HuH-7 (cell line): Measurements from ENCODE around the gene PRKCE.

Source experiments
- DNase-seq: peaks from one replicate; pipeline ENCODE4 v3.0.0; 2011; ENCODE audit warnings: low spot score

Gene PRKCE

DNA sequence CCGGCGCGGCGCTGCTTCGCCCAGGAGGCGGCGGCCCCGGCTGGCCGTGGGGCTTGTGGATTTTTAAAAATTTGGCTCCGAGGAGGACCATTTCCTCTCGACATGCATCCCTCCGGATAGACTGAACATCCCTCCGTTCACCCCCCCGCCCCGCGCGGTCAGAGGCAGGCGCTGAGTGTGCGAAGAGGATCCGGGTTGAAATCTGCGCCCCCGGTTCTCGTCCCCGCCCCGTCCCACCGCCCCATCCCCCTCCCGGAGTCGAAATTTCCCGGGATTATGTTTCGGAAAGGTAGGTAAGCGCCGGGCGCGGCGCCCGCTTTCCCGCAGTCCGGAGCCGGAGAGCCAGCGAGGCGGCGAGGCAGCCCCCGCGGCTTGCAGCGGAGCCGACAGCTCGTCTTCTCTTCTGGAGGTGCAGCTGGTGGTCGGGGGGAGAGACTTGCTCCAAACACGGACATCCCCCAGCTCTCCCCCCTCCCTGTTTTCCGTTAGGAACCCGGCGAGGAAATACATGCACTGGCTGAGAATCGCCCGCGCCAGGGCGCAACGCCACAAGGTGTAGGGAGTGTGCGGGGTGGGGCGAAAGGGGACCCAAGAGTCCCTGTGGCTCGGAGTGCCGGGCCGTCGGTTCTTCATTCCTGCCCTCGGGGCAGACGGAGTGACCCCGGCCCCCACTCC, at the start of gene PRKCE:
TSS of gene PRKCE (plus strand) at position 261 of the 675 bp plus-strand sequence.
- peak; percentile 32 for DNase-seq

DNA sequence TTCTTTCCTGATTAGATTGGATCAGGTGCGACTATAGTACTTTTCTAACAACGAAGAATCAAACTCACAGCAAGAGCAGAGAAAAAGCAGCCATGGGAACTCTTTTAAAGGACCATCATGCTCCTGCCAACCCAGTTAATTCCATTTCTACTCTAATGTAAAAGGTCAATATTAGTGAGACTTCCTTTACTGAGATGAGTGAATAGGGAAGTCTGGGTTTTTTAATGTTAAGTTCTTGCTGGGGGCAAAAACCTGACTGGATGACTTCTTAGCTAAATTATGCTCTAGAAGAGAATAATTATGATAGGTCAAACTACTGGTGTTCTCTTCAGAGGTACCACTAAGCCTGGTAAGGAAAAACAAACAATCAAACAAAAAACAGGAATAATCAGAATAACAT, 48.9 kb upstream of the PRKCE start:
- no peak for DNase-seq

DNA sequence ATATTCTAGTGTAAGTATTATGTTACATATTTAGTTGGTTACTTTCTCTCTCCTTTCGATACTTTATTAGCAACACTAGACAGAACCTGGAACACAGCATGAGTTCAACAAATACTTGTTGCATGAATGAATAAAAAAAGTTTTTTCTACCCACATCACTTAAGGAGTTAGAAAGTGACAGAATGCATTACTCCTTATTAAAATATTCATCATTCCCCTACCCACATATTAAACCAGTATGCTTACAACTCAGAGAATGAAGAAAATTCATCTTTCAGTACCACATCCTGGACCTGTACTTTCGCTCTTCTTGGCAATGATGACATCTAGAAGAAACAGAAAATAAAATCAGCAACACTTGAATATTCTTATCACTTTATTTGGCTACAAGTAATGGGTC, 46.4 kb upstream of the PRKCE start:
- no peak for DNase-seq

DNA sequence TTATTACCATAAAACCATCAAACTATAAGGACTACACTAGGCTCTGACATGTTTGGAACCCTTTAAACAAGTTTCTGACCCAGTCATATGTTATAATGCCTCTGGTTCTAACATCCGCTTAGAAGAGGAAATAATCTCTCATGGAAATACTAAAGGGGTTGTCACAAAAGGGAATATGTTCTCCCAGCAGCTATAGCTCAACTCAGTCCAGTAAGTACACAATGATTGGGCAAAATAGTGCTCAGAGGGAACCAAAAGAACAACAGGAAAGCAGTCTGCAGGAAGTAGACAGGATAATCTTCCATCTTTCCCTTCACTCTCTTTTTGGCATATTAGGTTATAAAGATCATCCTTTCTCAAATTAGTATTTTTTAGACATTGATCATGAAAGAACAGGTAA, 44.7 kb upstream of the PRKCE start:
- DNase-seq: no peak

DNA sequence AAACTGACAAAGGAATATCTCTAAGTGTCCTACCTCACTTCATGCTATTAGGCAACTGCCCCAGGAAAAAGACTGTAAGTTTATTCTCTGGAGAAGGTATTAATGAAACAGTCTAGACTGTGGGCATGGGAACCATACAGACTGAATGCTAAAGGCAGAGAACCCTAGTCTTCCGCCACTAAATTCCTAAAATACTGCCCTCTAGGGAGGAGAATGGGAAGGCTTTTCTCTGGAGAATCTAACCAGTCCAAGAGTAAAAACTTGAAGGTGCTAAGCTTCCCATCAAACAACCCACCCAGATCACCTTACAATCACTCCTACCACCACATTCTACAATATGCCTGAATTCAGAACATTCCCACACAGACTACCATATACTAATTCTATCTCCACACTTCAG, 43.8 kb upstream of the PRKCE start:
- DNase-seq: peak; percentile 36

DNA sequence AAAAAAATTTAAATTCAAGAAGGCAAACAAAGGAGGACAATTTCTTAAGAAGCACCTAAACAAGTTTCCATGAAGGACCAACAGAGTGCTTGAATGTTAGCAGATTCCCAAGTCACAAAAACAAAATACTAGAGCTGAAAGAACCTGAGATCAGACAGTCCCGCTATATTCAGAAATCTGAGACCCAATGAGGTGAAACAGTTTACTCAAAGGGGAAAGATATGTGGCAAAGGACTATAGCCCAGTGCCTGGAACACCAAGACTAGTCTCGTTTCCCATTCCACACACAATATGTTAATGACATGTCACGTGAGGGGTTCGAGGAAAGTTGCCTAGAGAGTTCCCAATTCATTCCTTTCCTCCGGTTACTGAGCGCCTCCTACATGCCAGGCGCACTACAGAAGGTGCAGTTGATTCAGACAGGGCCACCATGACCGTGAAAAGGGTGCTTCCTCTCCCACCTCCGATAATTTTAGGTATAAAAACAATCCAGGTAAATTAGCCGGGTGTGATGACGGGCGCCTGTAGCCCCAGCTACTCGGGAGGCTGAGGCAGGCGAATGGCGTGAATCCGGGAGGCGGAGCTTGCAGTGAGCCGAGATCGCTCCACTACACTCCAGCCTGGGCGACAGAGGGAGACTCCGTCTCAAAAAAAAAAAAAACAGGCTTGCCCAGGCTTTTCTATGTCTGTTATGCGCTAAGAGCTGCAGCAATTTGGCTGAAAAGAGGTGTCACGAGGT, 41.0 kb upstream of the PRKCE start:
- DNase-seq: peak; percentile 21

DNA sequence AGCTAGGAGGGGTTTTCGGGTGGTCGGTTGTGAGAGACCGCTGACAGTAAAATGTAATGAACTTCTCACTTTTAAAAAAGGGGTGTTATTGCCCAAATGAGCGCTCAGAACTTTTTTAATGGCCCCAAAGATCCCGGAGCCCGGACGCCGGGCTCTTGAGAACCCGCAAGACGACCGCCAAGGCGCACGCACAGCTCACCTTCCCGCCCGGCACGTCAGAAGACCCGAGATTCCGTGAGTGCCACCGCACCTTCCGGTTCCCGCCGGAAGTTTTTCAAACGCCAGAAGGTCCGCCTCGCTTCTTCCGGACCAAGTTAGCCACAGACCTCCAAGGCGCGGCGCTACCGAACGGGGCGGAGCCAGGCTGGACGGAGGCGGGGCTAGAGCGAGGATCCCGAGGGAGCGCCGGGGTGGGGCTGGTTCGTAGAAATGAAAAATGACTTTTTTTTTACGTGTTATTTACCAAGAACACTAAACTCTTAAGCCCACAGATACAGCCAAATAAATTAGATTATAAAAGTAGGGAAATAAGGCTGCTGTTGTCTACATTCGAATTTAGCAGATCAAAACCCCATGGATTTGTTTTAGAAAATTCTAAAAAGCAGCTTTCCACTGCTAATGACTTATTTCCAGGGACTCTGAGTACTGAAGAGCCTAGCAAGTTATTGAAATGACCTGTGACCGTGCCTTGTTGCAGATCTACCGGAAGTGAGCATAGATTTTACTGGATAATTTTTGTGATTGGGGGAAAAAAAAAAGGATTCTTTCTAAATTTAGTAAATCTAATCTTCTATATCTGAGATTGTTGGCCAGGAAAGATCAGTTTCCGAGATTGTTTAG, 40.2 kb upstream of the PRKCE start, which contains the start of gene SRBD1:
TSS of gene SRBD1 (minus strand) at position 248 of the 840 bp plus-strand sequence. CDS start 5,826 bp downstream, outside the sequence.
- DNase-seq: peak; percentile 63

DNA sequence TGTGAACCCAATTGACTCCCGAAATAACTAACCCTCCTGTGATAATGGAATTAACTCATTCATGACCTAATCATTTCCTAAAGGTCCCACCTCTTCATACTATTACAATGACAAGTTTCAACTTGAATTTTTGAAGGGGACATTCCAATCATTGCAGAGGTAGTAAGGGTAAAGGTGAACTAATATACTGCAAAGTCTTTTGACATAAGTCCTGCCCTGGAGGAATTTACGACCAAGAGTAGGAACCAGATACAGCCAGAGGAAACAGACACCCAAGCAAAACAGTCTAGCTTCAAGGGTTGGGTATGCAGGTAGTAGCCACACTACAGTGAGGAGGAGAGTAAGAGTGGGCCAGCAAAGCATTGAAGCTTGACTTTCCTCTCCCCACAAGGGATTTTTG, 39.2 kb upstream of the PRKCE start:
- DNase-seq: no peak

DNA sequence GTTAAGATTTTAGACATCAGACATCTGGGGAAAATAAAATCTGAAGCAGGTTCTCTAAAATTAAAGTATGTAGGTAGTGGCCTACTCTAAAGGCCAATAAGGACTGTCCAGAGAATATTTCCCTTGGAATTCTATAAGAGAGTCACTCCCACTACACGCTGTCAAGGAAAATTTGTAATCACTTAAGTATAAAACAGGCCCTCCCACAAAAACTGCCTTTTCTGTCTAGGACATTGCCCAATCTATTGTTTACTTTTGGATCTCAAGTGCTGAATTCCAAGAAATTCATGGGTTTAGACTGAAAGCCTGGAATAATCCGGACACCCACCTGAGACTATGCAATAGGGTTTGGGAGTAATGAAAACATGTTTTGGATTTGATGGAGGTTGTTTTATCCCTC, 38.7 kb upstream of the PRKCE start:
- no peak for DNase-seq

DNA sequence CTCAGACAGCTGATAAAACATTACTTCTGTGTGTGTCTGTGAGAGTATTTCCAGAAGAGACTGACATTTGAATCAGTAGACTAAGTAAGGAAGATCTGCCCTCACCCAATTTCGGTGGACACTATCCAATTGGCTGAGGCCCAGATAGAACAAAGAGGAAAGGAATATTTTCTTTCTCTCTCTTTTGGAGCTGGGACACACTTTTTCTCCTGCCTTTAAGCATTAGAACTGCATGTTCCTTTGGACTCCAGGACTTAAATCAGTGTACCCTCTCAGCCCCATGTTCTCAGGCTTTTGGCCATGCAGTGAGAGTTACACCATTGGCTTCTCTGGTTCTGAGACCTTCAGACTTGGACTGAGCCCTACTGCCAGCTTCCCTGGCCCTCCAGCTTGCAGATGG, 37.1 kb upstream of the PRKCE start:
- DNase-seq: no peak

DNA sequence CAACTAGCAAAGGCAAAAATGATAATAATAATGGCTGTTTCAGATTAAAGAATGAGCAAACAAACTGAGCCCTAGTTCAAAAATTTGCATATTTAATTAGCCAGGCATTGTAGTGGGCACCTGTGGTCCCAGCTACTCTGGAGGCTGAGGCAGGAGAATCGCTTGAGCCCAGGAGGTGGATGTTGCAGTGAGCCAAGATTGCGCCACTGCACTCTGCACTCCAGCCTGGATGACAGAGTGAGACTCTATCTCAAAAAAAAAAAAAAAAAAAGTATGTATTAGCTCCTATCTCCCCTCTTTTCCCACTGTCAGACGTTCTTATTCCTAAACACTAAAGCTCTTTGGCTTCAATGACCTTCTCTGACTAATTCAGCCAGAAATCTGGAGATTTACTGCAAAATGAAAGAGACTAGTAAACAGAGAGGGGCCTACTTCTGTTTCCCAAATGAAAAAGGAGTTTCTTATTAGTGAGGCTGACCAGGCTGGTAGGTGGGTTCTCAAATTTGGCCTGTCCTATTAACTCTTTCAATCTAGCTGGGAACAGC, 36.5 kb upstream of the PRKCE start:
- no peak for DNase-seq

DNA sequence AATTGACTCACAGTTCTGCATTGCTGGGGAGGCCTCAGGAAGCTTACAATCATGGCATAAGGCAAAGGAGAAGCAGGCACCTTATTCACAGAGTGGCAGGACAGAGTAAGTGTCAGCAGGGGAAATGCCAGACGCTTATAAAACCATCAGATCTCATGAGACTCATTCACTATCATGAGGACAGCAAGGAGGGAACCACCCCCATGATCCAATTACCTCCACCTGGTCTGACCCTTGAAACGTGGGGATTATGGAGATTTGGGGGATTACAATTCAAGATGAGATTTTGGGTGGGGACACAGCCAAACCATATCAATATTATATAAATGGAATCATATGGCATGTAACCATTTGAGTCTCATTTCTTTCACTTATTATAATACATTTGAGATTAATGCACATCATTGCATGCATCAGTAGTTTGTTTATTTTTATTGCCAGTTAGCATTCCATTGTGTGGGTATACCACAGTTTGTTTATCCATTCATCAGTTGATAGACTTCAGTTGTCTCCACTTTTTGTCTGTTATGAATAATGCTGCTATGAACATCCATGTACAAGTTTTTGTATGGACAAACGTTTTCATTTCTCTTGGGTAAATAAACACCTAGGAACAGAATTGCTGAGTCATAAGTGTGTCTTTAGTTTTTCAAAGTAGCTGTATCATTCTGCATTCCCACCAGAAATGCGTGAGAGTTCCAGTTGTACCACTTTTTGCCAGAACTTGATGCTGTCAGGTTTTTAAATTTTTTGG, 34.6 kb upstream of the PRKCE start:
- no peak for DNase-seq

DNA sequence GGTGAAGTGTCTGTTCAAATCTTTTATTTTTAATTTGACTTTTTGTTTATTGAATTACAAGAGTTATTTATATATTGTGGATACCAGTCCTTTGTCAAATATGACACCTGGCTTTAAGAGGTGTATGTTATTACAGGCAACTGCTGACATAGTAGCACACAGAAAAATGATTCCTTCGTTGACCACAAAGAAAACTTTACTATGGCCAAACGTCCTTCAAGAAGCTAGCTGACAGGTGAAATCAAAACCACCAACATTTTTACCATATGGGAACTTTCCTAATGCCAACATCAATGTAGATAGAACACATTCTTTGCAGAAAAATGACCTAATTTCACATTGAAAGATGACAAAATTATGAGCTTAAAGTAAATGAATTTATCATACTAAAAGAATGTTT, 34.0 kb upstream of the PRKCE start:
- no peak for DNase-seq

DNA sequence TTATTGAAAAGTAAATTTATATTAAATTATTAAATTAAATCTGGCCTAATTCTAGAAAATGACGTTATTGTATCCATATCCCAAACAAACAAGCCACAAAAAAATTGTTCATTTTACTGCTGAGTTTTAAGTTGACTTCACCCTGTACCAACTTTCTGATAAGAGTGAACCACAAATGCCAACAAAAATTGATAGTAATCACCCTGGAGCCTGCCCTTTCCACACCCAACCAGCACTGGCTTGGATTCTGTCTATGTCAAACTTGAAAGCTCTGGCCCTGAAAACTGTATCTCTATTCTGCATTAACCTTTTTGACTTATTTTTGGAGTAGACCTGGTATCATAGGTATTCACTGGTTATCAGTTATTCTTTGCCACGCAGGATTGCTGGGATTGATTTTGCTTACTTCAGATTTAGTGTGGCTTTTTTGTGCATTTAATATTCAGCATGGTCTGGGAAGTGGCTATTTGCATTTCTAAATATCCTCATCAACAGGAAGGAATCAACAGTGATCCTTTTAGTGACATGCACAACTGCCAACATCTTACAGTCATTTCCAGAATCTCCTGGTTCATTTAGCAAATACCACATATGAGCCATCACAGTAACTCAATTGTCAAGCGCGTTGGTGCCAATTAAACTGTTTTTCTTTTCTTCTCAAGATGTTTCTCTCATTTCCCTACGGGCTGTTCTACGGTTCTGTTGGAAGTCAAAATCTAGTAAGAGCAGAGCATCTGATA, 29.0 kb upstream of the PRKCE start:
- no peak for DNase-seq

DNA sequence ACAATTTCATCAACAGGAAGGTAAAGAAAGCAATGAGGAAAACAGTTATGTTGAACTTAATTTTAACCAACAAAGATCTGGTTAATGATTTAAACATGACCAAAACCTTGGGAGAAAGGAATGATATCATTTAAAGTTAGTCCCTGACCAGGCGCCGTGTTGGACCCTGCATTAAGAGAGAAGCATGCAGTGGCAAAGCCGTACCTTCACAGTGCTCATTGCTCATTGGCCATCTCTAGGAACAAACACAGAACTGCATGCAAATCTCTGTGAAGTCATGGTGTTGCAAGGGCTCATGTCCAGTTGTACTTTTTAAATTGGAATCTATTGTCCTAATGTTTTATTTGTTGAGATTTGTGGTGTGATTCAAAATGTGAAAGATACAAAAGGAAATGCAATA, 28.4 kb upstream of the PRKCE start:
- DNase-seq: no peak

DNA sequence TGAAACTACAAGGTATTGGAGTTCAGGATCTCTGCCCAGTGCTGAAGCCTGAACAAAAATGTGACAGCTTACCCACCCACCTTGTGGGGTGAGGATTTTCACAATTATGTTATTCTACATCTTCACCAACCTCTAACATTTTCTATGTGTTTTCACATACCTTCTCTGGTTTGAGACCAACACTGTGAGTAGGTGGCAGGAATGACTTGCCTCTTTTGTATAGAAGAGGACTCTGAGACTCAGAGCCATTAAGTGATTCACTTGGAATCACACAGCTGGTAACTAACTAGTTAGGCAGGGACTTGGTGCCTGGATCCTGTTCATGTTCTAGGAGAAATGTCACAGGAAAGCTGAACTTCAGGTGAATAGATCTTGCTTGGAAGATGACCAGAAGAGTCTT, 25.7 kb upstream of the PRKCE start:
- no peak for DNase-seq

DNA sequence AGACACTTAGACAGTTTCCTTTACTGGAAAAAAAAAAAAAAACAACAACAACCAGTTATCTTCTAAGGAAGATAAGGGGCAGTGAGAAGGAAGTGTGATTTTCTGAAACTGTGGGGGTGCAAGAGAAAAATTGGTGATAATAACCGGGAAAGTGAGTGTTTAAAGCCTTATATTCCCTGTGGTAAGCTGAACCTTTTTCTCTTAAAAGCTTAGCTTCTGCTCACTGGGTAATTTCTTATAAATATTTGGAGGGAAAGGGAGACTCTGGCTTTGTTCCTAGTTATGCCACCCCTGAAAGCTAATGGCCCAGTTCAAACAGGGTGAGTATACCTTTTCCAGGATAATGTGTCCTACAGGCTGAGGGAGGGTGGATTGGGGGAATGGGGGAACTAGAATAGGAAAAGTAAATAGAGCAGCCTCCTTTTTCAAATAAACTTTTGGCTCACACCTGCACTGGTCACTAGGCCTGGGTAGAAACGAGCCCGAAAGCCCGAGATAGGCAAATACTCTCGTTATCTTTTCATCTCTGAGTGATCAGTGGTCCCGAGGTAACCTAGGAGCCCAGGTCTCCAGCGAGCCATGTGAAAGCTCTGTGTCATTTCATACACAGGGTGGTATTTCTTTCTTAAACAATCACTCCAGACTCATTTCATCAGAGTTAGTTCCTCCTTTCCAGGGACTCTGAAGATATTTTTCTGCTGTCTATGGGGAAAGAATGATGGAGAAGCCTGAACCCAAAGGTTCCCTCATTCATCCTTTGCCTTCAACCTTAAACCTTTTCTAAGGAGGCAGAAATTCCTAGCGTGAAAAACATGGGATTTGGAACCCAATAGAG, 24.9 kb upstream of the PRKCE start:
- no peak for DNase-seq

DNA sequence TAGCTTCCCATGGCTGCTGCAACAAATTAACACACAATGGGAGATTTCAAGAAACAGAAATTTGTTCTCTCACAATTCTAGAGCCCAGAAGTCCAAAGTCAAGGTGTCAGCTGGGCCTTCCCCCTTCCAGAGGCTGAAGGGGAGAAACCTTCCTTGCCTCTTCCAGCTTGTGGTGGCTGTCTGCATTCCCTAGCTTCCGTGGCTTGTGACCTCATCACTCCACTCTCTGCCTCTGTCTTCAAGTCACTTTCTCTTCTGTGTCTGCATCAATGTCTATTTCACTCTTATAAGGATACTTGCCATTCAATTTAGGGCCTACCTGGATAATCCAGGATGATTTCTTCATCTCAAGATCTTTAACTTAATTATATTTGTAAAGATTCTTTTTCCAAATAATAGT, 23.6 kb upstream of the PRKCE start:
- no peak for DNase-seq

DNA sequence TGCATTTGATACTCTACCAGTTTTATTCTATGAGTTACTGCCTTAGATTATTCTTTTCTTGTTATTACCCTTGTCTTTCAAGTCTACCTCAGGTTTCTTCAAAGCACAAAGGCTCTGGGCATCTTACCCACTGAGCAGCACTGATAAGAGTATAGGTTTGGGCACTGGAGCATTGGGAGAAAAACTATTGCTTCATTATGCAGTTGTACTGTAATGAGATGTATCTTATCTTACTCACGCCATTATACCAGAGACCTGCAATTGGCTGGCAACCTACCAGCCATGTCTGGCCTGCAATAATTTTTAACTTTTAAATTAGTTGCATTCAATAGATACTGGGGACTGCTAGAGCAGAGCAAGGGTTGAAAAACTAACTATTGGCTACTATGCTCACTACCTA, 21.5 kb upstream of the PRKCE start:
- DNase-seq: no peak

DNA sequence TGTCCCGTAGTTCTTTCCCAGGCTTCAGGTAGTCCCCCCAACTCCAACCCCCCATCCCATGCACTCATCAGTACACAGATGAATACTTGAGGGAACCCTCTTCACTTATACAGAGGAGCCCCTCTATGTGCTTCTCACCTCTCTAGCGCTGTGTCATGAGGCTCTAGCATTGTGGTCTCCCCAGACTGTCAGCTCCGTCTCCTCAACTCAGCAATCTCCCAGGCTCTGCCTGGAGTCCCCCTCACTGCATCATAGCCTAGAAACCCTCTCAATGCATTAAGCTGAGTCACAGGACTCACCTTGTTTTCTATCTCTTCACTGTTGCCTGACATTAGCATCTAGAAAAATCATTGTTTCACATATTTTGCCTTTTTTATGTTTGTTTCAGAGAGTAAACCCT, 20.2 kb upstream of the PRKCE start:
- DNase-seq: no peak
